CD8-positive, alpha-beta memory T cell (primary cell): ENCODE measurements around the gene SRGAP1. TPM values are rescaled to one million over a fixed set of nuclear protein-coding genes. Genes with fewer than 3 reads are reported as not detected.
"Not testable (repeated sequence)": the region's sequence is repeated elsewhere in the genome, so short reads cannot be mapped to it uniquely, and the experiment has no call there.

Experiments used
- CTCF ChIA-PET: fragments of 350-600 bp; sonication (Branson Sonifier 250); formaldehyde crosslinking; loops from one replicate; lab custom pipeline; 2021; ENCODE audit warnings: antibody characterized with exemption; lab: Charles Lee
- POLR2A ChIA-PET: fragments of 350-600 bp; sonication (Branson Sonifier 250); formaldehyde crosslinking; loops from one replicate; lab custom pipeline; 2021; ENCODE audit warnings: antibody characterized with exemption; lab: Charles Lee
- DNase-seq, 5 donors: peaks; one replicate each; pipeline versions ENCODE4 v3.0.0 to v3.0.0-alpha.2; 2020 to 2022; ENCODE audit warnings: mixed read lengths in 1 of 5
- H3K27ac ChIP-seq: one replicate; pipeline ENCODE4 v1.7.0; 2013; ENCODE audit warnings: low read depth, mild to moderate bottlenecking, low read length, moderate library complexity
- H3K27me3 ChIP-seq: 2 replicates; pipeline ENCODE4 v1.7.0; 2013; ENCODE audit warnings: low read length, mild to moderate bottlenecking; ENCODE audit not compliant: insufficient read depth, poor library complexity, severe bottlenecking
- H3K36me3 ChIP-seq: 2 replicates; pipeline ENCODE4 v1.7.0; 2013; ENCODE audit warnings: mild to moderate bottlenecking, low read length, moderate library complexity; ENCODE audit not compliant: insufficient read depth
- H3K4me1 ChIP-seq: 2 replicates; pipeline ENCODE4 v1.7.0; 2013; ENCODE audit warnings: mild to moderate bottlenecking, low read length, moderate library complexity; ENCODE audit not compliant: insufficient read depth
- H3K4me3 ChIP-seq: 2 replicates; pipeline ENCODE4 v1.7.0; 2013; ENCODE audit warnings: mild to moderate bottlenecking, low read length
- H3K9me3 ChIP-seq: 2 replicates; pipeline ENCODE4 v1.7.0; 2013; ENCODE audit warnings: mild to moderate bottlenecking, low read length
- H3K27ac Mint-ChIP-seq, 8 donors: one replicate each; pipeline ENCODE4 v1.8.0; 2020 to 2021; ENCODE audit warnings: mixed read lengths in 8 of 8, mild to moderate bottlenecking in 6 of 8, inconsistent platforms in 3 of 8, moderate library complexity in 3 of 8
- H3K27me3 Mint-ChIP-seq, 2 donors: one replicate each; pipeline ENCODE4 v1.8.0; 2020 to 2021; ENCODE audit warnings: mixed read lengths in 2 of 2, mild to moderate bottlenecking in 1 of 2, moderate library complexity in 1 of 2
- H3K36me3 Mint-ChIP-seq, 3 donors: one replicate each; pipeline ENCODE4 v1.8.0; 2020 to 2021; ENCODE audit warnings: mixed read lengths in 3 of 3, inconsistent platforms in 1 of 3, mild to moderate bottlenecking in 1 of 3
- H3K4me1 Mint-ChIP-seq, 3 donors: one replicate each; pipeline ENCODE4 v1.8.0; 2020 to 2021; ENCODE audit warnings: mixed read lengths in 3 of 3, inconsistent platforms in 1 of 3, mild to moderate bottlenecking in 1 of 3
- H3K4me3 Mint-ChIP-seq, 7 donors: one replicate each; pipeline ENCODE4 v1.8.0; 2020 to 2021; ENCODE audit warnings: mixed read lengths in 7 of 7, mild to moderate bottlenecking in 6 of 7, moderate library complexity in 4 of 7, inconsistent platforms in 2 of 7
- H3K9me3 Mint-ChIP-seq, 5 donors: one replicate each; pipeline ENCODE4 v1.8.0; 2020 to 2022; ENCODE audit warnings: mixed read lengths in 5 of 5, mild to moderate bottlenecking in 3 of 5, moderate library complexity in 2 of 5, inconsistent platforms in 1 of 5
- polyA plus RNA-seq: library from polyadenylated mRNA; unstranded; fragments of 300-500 nt; fragmentation: Illumina TruSeq; gene quantifications from one replicate; pipeline ENCODE4 v1.2.3, GENCODE V29; 2021
- total RNA-seq, 2 experiments: library from RNA; stranded (reverse); gene quantifications; one replicate each; pipeline ENCODE4 v1.2.3, GENCODE V29; 2021

Gene SRGAP1
- total and polyA plus RNA-seq, 3 experiments from 2014 or later: 0.09 to 0.64 (median 0.61) TPM

GRCh38 chr12:64147875-64148274, 303.4 kb downstream of the SRGAP1 start:
- H3K36me3 ChIP-seq: no peaks in the 10 kb centered on the region
- H3K4me1 ChIP-seq: no peaks in the 10 kb centered on the region
- no peak overlapping the region for H3K4me3 ChIP-seq
- no peak overlapping the region for H3K27ac Mint-ChIP-seq
- H3K9me3 Mint-ChIP-seq: peaks cover 0 to 2% (median 0%) of the 10 kb centered on the region in 5 donors
- H3K27ac ChIP-seq: no peak overlapping the region
- H3K27me3 ChIP-seq: no peaks in the 10 kb centered on the region
- no peak overlapping the region for H3K4me3 Mint-ChIP-seq
- DNase-seq: no peak
- CTCF ChIA-PET: no interaction called here
- H3K9me3 ChIP-seq: no peaks in the 10 kb centered on the region
- H3K36me3 Mint-ChIP-seq: peaks cover 0 to 9% (median 8%) of the 10 kb centered on the region in 3 donors
- H3K4me1 Mint-ChIP-seq: peaks cover 0 to 6% (median 2%) of the 10 kb centered on the region in 3 donors
- POLR2A ChIA-PET: no interaction called here
- H3K27me3 Mint-ChIP-seq: no peaks in the 10 kb centered on the region

DNA sequence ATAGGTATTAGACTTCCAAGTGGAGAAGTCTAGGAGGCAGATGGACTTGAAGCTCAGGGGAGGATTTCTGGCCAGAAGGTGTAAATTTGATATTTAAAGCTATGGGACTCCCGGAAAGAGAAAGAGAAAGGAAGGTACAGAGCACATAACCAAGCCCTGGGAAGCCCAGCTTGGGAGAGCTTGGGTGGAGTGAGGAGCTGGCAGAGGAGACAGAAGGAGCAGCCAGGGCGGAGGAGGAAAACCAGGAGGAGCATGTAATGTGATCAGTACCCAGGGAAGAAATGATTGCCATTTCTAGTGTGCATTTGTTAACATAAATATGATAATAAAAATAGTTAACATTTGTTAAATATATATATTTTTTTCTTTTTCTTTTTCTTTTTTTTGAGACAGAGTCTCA, 310.2 kb downstream of the SRGAP1 start:
- H3K9me3 Mint-ChIP-seq: peaks cover 0 to 4% (median 0%) of the 10 kb centered on the region in 5 donors
- CTCF ChIA-PET: no interaction called here
- DNase-seq: no peak
- H3K27ac ChIP-seq: no peak overlapping the region
- no peaks in the 10 kb centered on the region for H3K36me3 ChIP-seq
- H3K27ac Mint-ChIP-seq: no peak overlapping the region
- H3K9me3 ChIP-seq: no peaks in the 10 kb centered on the region
- H3K4me1 Mint-ChIP-seq: no peaks in the 10 kb centered on the region
- no peaks in the 10 kb centered on the region for H3K27me3 ChIP-seq
- POLR2A ChIA-PET: no interaction called here
- H3K36me3 Mint-ChIP-seq: peaks cover 2 to 23% (median 6%) of the 10 kb centered on the region in 3 donors
- no peak overlapping the region for H3K4me3 Mint-ChIP-seq
- peaks cover 0 to 1% of the 10 kb centered on the region in 2 donors for H3K27me3 Mint-ChIP-seq
- H3K4me1 ChIP-seq: no peaks in the 10 kb centered on the region
- H3K4me3 ChIP-seq: no peak overlapping the region

DNA sequence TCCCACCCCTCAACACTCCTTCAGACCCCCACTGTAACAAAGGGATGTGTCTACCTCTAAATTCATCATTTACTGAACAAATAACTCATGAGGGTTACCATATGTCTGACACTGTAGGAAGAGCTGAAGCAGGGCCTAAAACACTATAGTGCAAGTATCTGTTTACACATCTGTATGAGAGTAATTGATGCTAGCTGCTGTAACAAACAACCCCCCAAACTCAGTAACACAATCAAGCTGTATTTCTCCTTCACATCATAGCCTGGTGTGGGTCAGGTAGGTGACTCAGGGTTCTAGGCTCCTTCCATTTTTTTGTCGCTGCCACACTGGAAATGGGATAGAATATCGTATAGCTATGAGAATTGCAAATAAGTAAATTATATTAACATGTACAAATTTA, 312.6 kb downstream of the SRGAP1 start:
- POLR2A ChIA-PET: no interaction called here
- Histone ChIP-seq H3K27me3 (no peaks in the 10 kb centered on the region), H3K4me1 (no peaks in the 10 kb centered on the region), H3K4me3 (no peak overlapping the region), H3K36me3 (no peaks in the 10 kb centered on the region), H3K9me3 (no peaks in the 10 kb centered on the region), H3K27ac (no peak overlapping the region)
- Mint-ChIP-seq H3K4me3 (no peak overlapping the region), H3K4me1 (no peaks in the 10 kb centered on the region), H3K36me3 (peaks cover 3 to 23% (median 5%) of the 10 kb centered on the region in 3 donors), H3K27ac (no peak overlapping the region), H3K27me3 (peaks cover 0 to 1% of the 10 kb centered on the region in 2 donors), H3K9me3 (peaks cover 0 to 4% (median 0%) of the 10 kb centered on the region in 5 donors)
- CTCF ChIA-PET: no interaction called here
- no peak for DNase-seq

DNA sequence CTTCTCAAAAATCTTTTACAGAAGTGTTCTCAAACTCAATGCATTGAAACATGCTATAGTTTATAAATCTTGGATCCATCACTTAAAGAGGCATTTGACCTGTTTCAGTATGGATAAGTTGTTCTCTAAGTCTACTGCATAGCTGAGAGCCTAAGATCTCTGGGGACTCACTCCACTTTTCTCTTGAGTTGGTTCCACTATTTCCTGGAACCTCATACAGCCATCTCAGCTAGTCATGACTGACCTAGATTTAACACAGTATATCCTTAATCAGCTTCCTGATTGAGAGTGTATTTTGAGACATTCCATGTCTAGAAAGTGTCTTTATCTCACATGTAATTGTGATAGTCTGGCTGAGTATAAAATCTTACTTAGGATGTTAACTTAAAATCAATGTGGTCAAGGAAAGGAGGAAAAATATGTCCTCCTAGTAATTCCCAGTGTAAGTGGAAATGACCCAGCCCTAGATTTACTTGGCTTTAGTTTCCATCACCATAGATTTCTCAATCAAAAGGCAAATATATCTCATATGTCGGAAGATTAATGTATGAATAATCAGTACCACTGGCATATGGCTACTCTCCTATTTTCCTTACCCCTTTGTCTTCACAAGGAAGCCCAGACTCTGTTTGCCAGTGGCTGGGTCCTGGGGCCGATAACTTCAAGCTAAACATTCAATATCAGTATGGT, 315.7 kb downstream of the SRGAP1 start:
- Histone ChIP-seq H3K9me3 (no peaks in the 10 kb centered on the region), H3K27ac (no peak overlapping the region), H3K4me1 (no peaks in the 10 kb centered on the region), H3K36me3 (no peaks in the 10 kb centered on the region), H3K4me3 (no peak overlapping the region), H3K27me3 (no peaks in the 10 kb centered on the region)
- H3K4me3 Mint-ChIP-seq: no peak overlapping the region
- no peak for DNase-seq
- ChIA-PET POLR2A (no interaction called here), CTCF (no interaction called here)
- peaks cover 0 to 9% (median 2%) of the 10 kb centered on the region in 5 donors for H3K9me3 Mint-ChIP-seq
- H3K4me1 Mint-ChIP-seq: no peaks in the 10 kb centered on the region
- no peaks in the 10 kb centered on the region for H3K27me3 Mint-ChIP-seq
- no peak overlapping the region for H3K27ac Mint-ChIP-seq
- H3K36me3 Mint-ChIP-seq: peaks cover 3 to 30% (median 4%) of the 10 kb centered on the region in 3 donors

GRCh38 chr12:64160711-64161060, 316.2 kb downstream of the SRGAP1 start:
- CTCF ChIA-PET: no interaction called here
- Mint-ChIP-seq H3K27me3 (no peaks in the 10 kb centered on the region), H3K27ac (no peak overlapping the region), H3K4me1 (no peaks in the 10 kb centered on the region), H3K4me3 (no peak overlapping the region), H3K36me3 (peaks cover 3 to 35% (median 4%) of the 10 kb centered on the region in 3 donors), H3K9me3 (peaks cover 0 to 10% (median 2%) of the 10 kb centered on the region in 5 donors)
- DNase-seq: no peak
- H3K36me3 ChIP-seq: no peaks in the 10 kb centered on the region
- H3K27me3 ChIP-seq: no peaks in the 10 kb centered on the region
- H3K4me1 ChIP-seq: no peaks in the 10 kb centered on the region
- H3K27ac ChIP-seq: no peak overlapping the region
- H3K4me3 ChIP-seq: no peak overlapping the region
- POLR2A ChIA-PET: no interaction called here
- no peaks in the 10 kb centered on the region for H3K9me3 ChIP-seq

DNA sequence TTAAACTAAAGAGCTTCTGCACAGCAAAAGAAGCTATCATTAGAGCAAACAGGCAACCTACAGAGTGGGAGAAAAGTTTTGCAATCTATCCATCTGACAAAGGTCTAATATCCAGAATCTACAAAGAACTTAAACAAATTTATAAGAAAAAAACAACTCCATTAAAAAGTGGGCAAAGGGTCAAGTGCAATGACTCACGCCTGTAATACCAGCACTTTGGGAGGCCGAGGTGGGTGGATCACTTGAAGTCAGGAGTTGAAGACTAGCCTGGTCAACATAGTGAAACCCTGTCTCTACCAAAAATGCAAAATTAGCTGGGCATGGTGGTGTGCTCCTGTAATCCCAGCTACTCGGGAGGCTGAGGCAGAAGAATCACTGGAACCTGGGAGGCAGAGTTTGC, 322.1 kb downstream of the SRGAP1 start:
- H3K27ac ChIP-seq, POLR2A ChIA-PET, H3K36me3 ChIP-seq, CTCF ChIA-PET, H3K4me3 Mint-ChIP-seq, DNase-seq, H3K9me3 ChIP-seq, H3K4me3 ChIP-seq, H3K4me1 ChIP-seq, H3K4me1 Mint-ChIP-seq, H3K27me3 ChIP-seq, H3K27ac Mint-ChIP-seq, H3K27me3 Mint-ChIP-seq: not testable (repeated sequence)
- Mint-ChIP-seq H3K36me3 (peaks cover 0 to 27% (median 5%) of the 10 kb centered on the region in 3 donors), H3K9me3 (peaks cover 0 to 10% (median 2%) of the 10 kb centered on the region in 5 donors)

- DNase-seq, H3K27me3 Mint-ChIP-seq, H3K36me3 ChIP-seq, H3K27ac ChIP-seq, H3K4me1 ChIP-seq, H3K27me3 ChIP-seq, POLR2A ChIA-PET, H3K27ac Mint-ChIP-seq, H3K4me3 ChIP-seq, CTCF ChIA-PET, H3K9me3 ChIP-seq, H3K4me3 Mint-ChIP-seq, H3K4me1 Mint-ChIP-seq: not testable (repeated sequence)
- H3K9me3 Mint-ChIP-seq: peaks cover 0 to 10% (median 2%) of the 10 kb centered on the region in 5 donors
- peaks cover 0 to 27% (median 4%) of the 10 kb centered on the region in 3 donors for H3K36me3 Mint-ChIP-seq
Observed at GRCh38 chr12:64167041-64167440, 322.5 kb downstream of the SRGAP1 start.

DNA sequence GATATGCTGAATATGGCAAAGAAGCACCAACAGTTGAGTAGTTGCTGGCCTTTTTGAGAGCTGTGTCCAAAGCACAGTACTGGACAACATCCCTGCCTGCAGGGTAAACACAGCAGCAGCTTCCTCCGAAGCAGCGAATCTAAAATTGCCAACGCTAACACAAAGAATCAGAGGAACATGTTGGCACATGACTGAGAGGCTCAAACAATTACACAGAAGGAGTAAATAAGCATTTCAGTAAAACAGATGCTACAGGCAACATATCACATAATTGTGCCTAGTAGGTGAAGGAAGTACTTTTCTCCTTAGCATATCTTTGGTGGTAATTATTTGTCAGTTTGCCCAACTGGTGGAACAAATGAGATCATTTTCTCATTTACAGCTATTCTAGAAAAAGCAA, 325.5 kb downstream of the SRGAP1 start:
- H3K27ac ChIP-seq: no peak overlapping the region
- H3K4me3 Mint-ChIP-seq: no peak overlapping the region
- no peaks in the 10 kb centered on the region for H3K4me1 Mint-ChIP-seq
- no peaks in the 10 kb centered on the region for H3K36me3 ChIP-seq
- H3K27me3 Mint-ChIP-seq: no peaks in the 10 kb centered on the region
- CTCF ChIA-PET: no interaction called here
- H3K27me3 ChIP-seq: no peaks in the 10 kb centered on the region
- peaks cover 0 to 19% (median 4%) of the 10 kb centered on the region in 3 donors for H3K36me3 Mint-ChIP-seq
- no peaks in the 10 kb centered on the region for H3K9me3 ChIP-seq
- H3K4me3 ChIP-seq: no peak overlapping the region
- DNase-seq: no peak
- POLR2A ChIA-PET: no interaction called here
- peak overlapping the region in 1 of 8 donors; percentile 38 for H3K27ac Mint-ChIP-seq
- H3K9me3 Mint-ChIP-seq: peaks cover 0 to 3% (median 0%) of the 10 kb centered on the region in 5 donors
- no peaks in the 10 kb centered on the region for H3K4me1 ChIP-seq
